Tibial nerve (tissue), 4 donors: ENCODE results near the gene POLDIP2.

Experiments
- CTCF ChIP-seq, 5 experiments: fragments of 200-600 bp in 3 of 5; fragments of 450-650 bp in 2 of 5; sonication (generic) in 3 of 5; IDR thresholded peaks; one replicate each; pipeline ENCODE4 v1.5.1; 2016 to 2019; ENCODE audit warnings: antibody characterized with exemption in 5 of 5, mild to moderate bottlenecking in 3 of 5, moderate library complexity in 2 of 5
- EP300 ChIP-seq, 2 donors: sonication (generic); formaldehyde crosslinking; IDR thresholded peaks; one replicate each; pipeline ENCODE4 v1.6.1; 2017; ENCODE audit warnings: antibody characterized with exemption in 2 of 2, mild to moderate bottlenecking in 1 of 2
- POLR2A ChIP-seq, 2 donors: fragments of 450-650 bp; IDR thresholded peaks; one replicate each; pipeline ENCODE4 v1.6.1; 2017; ENCODE audit warnings: antibody characterized with exemption in 2 of 2, mild to moderate bottlenecking in 2 of 2, moderate library complexity in 2 of 2

- no peak for TF ChIP-seq EP300 (IDR thresholded peaks at IDR 0.05)
- TF ChIP-seq POLR2A (IDR thresholded peaks at IDR 0.05), result no peak
- TF ChIP-seq CTCF (IDR thresholded peaks at IDR 0.05), result no peak
Measured at GRCh38 chr17:28346746-28347246, 10.5 kb downstream of the POLDIP2 start.
